HG02571 (cell line): ENCODE data around the gene PACRG.

Experiments used
- ATAC-seq: cut with Tn5 transposase; IDR thresholded peaks from one replicate; pipeline ENCODE4 v1.9.1; 2021; ENCODE audit warnings: mild to moderate bottlenecking, moderate library complexity; ENCODE audit not compliant: unreplicated experiment

The PACRG gene

DNA sequence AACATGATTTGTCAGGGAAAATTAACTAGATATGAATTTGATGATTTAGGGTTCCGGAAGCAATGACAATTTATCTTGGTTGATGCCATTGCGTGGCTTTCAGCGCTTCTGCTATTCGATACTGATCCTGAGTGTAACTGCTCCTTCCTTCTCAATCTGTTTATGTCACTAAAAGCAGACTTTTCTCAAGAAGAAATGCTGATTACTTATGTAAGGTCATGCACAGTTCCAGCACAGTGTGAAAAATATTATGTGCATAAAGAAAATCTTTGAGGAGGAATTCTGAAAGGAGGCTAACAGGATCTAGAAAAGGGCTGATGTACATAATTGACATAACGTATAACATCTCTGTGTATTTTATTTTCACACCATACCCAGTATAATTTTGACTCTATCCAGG lies 336.6 kb downstream of the PACRG start:
- ATAC-seq, result no peak

DNA sequence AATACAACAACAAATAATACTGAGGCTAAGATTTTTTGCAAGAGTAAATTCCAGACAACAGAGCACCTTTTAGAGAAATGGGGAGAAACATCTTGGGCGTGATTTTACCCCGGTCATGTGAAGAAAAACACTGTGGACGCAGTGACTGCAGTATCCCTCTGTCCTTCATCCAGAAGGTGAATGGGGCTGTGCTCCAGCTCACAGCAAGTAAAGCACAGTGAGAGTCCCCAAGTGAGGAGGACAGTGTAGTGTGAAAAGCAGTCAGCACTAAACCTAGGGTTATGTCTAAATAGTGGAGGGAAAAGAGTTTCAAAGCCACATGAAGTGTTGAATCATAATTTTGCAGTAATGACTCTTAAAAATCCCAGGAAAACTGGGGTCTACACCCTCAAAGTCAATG lies 338.4 kb downstream of the PACRG start:
- no peak for ATAC-seq

DNA sequence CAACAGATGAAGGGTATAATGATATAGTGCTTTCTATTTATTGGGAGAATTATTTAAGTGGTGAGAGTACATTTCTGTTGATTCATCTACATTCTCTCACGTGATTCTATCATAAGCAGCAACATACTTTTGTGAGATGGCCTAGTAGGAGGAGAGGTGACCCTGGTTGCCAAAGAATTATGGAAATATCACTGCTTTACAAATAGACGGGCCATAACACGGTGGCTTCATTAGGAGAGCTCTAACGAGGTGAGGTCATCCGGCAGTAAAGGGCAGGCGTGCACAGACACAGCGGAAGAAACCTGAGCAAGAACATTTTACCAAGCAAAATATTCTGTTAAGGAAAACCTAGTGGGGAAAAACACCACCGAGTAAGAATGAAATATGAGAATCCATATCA lies 349.4 kb downstream of the PACRG start:
- ATAC-seq, result no peak

DNA sequence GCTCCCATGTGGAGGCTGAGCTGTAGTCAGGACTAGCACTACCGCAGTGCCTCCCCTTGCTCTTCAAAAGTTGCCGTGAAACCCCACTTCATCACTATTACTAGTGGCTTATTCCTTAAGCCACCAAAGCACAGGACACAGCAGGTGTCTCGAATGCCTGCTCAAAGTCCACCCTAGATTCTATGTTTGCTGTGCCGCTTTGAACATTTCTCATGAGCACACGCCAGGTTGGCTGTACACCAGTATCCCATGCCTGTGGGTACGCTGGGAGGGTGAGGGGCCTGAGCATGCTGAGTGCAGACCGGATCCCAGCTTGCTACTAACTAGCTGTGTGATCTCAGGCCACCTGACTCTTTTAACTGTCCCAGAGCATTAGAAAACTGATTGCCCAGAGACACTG lies 350.9 kb downstream of the PACRG start:
- ATAC-seq, result no peak

DNA sequence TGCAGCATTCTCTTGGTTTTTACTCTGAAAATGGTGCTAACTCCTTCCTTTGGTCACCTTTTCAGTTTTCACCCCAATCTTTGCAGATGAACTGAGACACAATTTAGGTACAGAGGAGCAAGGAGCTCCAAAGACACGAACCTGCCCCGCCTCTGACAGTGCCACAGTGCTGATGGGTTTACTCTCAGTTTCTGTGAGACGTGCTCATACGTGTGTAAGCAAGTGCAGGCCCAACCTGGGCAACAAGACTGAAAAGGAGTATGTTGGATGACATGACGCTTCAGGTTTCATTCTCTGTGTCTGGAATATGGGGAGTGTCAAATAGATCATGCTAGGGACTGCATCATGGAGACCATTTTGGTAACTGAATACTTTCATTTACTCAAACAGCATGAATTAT lies 352.5 kb downstream of the PACRG start:
- no peak for ATAC-seq

DNA sequence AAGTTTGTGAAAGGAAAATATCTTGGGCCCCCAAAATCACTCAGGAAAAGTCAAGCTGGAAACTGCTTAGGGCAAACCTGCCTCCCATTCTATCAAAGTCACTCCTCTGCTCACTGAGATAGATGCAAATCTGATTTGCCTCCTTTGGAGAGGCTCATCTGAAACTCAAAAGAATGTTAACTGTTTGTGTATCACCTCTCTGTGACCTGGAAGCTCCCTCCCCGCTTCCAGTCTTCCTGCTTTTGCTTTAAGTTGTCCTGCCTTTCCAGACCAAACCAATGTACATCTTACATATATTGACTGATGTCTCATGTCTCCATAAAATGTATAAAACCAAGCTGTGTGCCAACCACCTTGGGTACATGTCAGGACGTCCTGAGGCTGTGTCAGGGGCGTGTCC lies 355.4 kb downstream of the PACRG start:
- ATAC-seq, result no peak

DNA sequence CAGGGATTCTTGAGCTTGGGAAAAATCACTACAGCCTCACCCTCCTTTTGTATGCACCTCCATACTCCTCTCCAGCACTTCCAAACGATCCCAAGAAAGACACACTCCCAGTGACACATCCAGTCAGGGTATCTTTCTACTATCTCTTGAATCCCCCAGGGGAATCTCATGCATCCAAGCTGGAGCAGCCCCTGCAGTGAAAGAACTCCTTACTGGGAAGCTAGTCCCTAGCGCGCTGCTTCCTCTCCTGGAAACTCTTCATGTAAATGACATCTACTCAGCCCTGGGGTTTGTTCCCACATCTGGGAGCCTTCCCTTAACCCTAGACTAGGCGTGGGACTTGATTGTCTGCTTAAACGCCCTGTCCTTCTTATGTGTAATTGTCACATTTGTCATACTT lies 357.7 kb downstream of the PACRG start:
- ATAC-seq, result no peak

DNA sequence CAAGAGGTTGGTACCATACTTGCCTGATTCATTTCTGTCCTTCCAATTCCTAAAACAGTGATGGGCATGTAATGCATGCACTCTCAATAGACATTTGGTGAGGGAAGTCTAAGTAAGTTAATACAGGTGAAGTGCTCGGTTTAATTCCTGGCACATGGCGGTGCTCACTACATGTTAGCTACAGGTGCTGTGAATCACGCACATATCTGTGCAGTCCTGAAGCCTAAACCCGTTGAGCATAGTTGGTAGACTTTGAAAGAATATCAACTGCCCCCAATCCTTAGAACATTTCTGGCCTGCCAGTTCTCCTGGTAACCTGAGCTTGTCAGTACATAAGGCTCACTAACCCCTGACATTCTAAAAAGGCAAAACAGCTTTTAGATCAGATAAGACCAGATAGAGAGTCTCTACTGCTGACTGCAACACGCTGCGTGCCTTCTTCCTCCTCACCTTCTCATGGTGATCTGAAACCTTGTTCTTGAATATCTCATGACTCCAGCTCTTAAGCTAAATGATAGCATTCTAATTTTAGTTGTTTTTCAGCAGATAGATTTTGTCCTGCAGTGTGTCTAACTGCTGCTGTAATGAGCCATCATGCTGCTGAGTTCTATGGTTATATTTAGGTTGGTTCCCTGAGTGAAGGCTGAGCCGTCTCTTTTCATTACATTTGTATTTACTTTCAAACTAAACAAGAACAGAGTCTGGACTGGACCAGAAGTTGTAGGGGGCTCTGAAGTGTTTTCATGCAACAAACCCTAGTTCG lies 358.3 kb downstream of the PACRG start:
- ATAC-seq, result no peak

DNA sequence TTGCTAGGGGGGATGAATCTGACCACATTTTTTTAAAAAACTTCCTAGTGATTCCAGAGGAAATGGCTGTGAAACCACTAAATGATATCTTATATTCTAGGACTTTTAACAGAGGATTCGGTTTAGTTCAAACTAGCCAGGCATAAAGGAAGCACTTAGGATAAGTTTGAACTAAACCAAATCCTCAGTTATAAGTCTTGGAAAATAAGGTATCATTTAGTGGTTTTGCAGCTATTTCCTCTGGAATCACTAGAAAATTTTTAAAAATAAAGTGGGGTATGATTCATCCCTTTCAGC lies 358.8 kb downstream of the PACRG start:
- no peak for ATAC-seq

DNA sequence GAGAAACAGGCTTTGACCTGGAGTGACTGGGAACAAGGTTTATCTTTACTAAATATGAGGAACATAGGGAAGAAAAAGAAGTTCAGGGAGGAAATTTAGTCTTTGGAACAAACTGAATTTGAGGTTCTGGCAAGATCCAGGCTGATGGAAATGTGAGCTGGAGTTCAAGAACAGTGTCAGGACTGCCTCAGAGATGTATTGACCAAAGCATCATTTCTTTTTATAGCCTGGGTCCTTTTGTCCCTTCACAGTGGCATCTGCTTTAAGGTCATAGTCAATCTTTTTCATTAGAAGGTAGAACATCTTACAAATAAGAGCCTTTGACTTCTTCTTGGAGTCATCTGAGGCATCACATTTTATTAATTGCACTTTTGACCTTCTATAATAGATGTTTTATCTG lies 360.2 kb downstream of the PACRG start:
- no peak for ATAC-seq

DNA sequence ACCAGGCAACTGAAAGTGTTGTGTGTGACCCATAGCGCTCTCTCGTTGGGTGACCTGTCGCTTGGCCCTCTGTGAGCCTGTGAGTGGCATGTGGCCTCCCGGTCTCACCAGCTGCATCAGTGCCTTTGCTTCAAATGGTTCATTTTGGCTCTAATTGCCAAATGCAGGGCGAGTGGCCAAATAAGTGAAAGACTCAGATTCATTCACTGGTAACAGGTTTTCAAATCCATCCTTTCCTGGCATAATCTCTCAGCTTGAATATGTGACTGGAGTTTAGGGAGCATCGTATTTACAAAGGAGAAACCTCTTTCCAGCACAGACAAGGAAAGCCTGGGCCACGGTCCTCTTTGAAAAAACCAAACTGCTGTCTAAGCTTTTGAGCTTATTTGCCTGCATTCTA lies 365.1 kb downstream of the PACRG start:
- ATAC-seq, result no peak

DNA sequence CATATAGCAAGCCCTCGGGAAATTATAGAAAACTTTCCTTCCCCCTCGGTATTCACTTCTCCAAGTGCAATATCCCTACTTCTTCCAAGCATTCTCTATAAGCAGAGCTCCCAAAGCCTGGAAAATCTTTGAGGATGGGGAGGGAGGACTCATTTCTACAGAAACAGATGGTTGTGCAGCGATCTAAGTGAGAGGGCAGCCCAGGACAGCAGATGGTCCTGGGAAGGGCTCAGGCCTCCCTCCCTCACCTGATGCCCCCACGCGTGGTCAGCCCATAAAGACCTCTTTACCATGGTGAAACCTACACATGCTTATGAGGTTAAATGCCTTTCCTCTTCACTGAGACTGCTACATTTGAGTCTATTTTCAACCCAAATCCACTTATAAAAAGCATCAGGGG lies 367.1 kb downstream of the PACRG start:
- ATAC-seq, result no peak

DNA sequence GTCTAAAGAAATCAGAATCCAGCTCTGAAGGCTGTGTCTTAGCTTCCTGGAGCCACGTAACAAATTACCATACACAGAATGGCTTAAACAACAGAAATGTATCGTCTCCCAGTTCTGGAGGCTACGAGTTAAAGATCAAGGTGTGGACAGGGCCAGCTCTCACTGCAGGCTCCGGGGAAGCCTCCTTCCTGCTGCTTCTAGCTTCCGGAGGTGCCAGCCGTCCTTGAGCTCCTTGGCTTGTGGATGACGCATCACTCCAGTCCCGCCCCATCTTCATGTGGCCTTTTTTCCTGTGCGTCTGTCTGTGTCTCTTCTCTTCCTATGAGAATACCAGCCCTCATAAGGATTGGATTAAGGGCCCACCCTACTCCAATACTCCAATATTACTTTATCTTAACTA lies 367.6 kb downstream of the PACRG start:
- ATAC-seq, result no peak

DNA sequence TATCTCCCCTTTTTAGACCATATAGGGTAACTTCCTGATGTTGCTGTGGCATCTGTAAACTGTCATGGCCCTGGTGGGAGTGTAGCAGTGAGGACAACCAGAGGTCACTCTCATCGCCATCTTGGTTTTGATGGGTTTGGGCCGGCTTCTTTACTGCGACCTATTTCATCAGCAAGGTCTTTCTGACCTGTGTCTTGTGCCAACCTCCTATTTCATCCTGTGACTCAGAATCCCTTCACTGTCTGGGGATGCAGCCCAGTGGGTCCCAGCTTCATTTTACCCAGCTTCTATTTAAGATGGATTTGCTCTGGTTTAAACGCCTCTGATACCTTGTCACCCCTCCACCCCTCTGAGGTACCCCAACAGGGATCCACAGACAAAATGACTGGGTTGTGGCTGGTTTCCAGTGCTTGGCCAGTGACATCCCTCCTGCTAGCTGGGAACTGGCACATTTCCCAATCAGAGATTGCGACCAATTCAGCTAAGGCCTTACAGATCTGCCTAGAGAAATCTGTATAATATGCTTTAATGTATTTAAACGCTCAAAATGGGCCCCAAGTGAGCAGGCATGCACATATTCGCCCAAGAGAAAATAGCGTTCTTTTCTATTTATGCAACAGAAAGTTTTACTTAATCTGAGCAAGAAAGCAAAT lies 371.2 kb downstream of the PACRG start:
- ATAC-seq, result no peak

DNA sequence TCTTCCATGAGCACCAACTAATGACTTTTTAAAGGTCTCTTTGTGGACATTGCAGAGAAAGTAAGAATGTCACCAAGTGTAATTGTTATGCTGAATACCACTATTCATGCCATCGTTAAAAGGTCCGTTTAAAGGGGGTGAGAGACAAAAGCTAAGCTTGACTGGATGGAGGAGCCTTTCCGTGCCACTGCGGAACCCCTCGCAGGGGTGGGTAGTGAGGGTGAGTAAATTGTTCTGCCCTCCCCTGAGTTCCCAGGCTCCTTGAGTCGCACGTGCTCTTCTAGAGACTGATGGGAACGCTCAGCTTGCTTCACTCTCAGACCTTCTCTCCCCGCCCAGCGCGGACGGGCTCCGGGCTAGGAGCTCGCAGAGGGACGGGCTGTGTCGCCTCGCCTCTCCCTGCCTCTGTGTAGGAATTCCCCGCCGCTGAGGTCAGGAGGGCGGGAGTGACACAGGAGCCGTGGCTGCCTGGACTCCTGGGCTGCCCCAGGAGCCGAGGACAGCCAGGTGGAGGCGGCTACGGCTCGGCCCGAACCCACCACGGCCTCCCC lies 371.9 kb downstream of the PACRG start:
- ATAC-seq, result no peak

DNA sequence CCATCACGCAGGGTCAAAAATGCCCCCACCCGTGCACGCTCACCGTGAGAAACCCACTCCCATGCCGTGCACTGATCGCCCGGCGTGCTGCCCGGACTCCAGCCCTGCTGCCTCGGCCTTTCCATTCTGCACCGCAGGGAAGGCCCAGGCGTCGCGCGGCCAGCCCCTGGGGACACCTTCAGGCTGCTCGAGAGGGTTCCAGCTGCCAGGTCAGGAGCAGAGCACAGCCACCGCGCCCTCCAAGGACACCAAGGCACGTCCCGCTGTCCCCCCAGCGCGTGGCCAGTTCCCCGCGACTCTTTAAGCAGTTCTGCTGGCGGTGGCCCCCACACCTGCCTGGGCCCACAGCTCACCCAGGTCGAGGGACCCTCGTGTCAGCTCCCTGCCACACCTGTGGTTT lies 372.5 kb downstream of the PACRG start:
- ATAC-seq, result no peak

DNA sequence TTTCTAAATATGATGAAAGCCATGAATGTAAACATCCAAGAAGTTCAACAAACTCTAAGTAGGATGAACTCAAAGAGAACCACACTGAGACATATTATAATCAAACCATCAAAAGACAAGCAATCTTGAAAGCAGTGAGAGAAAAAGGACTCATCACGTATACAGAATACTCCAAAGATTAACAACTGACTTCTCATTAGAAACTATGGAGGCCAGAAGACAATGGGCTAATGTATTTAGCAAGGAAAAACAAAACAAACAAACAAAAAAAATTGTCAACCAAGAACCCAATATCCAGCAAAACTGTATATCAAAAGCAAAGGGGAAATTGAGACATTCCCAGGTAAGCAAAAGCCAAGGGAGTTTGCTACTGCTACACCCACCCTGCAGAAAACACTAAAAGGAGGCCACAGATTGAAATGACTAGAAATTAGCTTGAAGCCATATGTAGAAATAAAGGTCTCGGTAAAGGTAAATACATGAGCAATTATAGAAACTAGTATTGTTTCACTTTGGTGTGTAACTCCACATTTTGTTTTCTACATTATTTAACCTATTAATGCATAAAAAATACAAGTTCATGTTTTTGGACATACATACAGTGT lies 385.7 kb downstream of the PACRG start:
- ATAC-seq, result no peak

DNA sequence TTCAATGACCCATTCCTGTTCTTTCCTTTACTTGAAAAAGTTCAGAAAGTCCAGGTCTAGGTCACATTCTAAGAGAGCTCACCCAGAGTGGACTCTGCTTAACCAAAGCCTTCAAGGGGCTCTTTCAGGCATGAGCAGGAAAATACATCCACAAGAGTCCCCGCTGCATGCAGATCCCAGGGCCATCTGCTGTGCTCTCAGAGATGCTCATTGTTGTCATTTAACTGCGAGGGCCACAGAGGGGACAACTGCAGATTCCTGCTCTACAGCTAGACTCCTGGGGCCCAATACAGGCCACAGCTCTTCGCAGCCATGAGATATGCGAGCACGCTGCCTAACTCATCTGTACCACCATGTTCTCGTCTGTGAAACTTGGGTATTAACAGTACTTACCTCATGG lies 391.2 kb downstream of the PACRG start:
- no peak for ATAC-seq

DNA sequence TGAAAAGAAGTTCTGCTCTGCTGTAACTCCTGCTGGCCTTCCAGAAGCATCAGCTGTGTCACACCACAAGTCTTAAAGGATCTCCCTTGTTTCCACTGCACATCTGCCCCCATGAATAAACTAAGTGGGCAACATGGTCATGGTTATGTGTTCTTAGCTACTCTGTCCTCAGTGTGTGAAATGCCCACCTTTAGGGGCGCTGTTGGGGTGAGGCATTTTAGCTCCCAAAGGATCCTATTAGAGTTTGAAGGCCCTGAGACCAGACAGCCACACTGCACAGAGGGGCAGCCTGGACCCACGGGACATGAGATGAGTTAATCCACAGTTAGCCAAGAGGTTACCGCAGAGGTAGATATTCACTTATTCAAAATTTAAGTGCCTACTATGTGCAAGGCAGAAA lies 392.4 kb downstream of the PACRG start:
- ATAC-seq, result no peak

DNA sequence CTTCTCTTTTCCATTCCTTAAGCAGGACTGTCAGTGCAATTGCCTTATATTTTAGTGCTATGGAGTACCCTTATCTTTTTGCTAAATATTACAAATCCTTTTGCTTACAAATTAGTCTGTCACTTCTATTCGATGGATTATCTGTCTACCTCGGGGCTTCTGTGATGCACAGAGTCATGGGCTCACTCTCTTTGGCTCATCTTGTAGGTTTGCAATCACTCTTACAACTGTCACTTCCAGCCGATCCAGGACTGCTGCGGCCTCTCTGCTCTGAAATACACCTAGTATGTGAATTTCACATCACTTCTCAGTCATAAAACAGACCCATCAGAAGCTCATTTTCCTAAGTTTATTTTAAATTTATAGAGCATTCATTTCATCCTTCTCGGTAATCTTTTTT lies 393.5 kb downstream of the PACRG start:
- ATAC-seq, result no peak

DNA sequence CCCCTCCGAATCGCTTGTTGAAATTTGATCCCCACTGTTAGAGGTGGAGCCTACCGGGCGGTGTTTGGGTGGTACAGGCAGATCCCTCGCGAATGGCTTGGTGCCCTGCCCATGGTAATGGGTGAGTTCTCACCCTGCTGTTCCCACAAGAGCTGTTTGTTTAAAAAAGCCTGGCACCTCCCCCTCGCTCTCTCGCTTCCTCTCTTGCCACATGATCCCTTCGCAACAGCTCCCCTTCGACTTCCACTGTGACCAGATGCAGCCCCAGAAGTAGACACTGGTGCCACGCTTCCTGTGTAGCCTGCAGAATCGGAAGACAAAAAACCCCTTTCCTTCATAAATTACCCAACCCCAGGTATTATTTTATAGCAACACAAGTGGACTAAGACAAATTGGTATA lies 394.6 kb downstream of the PACRG start:
- no peak for ATAC-seq

DNA sequence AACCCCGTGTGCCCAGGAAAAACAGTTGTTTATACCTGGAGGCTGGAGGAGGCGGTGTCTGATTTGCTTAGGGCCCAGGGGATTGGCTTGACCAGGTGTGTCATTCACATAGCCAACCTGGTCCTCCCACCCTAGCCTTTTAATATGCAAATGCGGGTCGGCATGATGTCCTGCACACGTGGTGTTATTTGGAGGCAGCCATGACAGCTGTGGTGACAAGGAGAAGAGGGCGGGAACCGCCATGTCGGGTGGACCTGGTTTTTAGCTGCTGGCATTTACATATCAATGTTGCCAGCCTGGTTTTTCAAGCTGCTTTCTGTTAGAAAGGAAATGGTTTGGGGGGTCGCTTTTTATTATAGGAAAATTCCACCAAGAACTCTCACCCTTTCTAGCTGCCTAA lies 395.3 kb downstream of the PACRG start:
- ATAC-seq, result no peak
